A549 (cell line): ENCODE measurements around the gene TMEM92. TPM values are rescaled to one million over a fixed set of nuclear protein-coding genes. Genes with fewer than 3 reads are reported as not detected.

ENCODE experiments used
- ATAC-seq, 2 experiments: fragments of 200-7000 bp in 1 of 2; fragments of >200 bp in 1 of 2; cut with Nextera tagmentation in 1 of 2; cut with Tn5 transposase in 1 of 2; 3 replicates each; pipeline versions ENCODE4 v1.8.0 to v1.9.1; 2018 to 2020; ENCODE audit warnings: mild to moderate bottlenecking in 1 of 2, moderate library complexity in 1 of 2
- CTCF ChIA-PET: fragments of 300-600 bp; sonication (Branson Sonifier 250); formaldehyde crosslinking; extraction: SDS; loops from one replicate; lab custom pipeline; 2021; ENCODE audit warnings: antibody characterized with exemption, inconsistent platforms; lab: Yijun Ruan, JAX
- POLR2A ChIA-PET: fragments of 350-600 bp; formaldehyde crosslinking; extraction: SDS; loops from one replicate; lab custom pipeline; 2021; ENCODE audit warnings: antibody characterized with exemption, inconsistent platforms; lab: Yijun Ruan, JAX
- DNase-seq, 2 experiments: peaks; one replicate each; pipeline versions ENCODE4 v3.0.0 to v3.0.0-alpha.2; 2011 to 2016; ENCODE audit warnings: low read depth in 1 of 2, low spot score in 1 of 2
- FAIRE-seq: peaks from 2 replicates; lab custom pipeline; 2011; peaks lifted over from hg19 to GRCh38; lab: Jason Lieb, UNC
- H3K27ac ChIP-seq, 2 experiments: fragments of >200 bp; sonication (Bioruptor Twin); formaldehyde crosslinking; 3 replicates each; pipeline ENCODE4 v1.5.1; 2016 to 2017
- H3K4me1 ChIP-seq: fragments of >200 bp; sonication (Bioruptor Twin); formaldehyde crosslinking; 3 replicates; pipeline ENCODE4 v1.6.1; 2016
- H3K4me2 ChIP-seq: fragments of >200 bp; sonication (Bioruptor Twin); formaldehyde crosslinking; 3 replicates; pipeline ENCODE4 v1.6.1; 2016
- H3K4me3 ChIP-seq: fragments of >200 bp; sonication (Bioruptor Twin); formaldehyde crosslinking; 3 replicates; pipeline ENCODE4 v1.5.1; 2016
- H3K9me3 ChIP-seq: fragments of >200 bp; sonication (Bioruptor Twin); formaldehyde crosslinking; 3 replicates; pipeline ENCODE4 v1.6.1; 2016
- CBX8 ChIP-seq: fragments of 200-600 bp; sonication (generic); IDR thresholded peaks from 2 replicates; pipeline ENCODE4 v1.6.1; 2016
- CHD2 ChIP-seq: fragments of 150-350 bp; IDR thresholded peaks from 2 replicates; pipeline ENCODE4 v1.6.1; 2014; ENCODE audit warnings: low read length; ENCODE audit not compliant: partially characterized antibody
- FOSB ChIP-seq: fragments of 250-450 bp; sonication (Bioruptor Pico); IDR thresholded peaks from 2 replicates; pipeline ENCODE4 v1.5.0; 2020; ENCODE audit warnings: mild to moderate bottlenecking, moderate library complexity
- HDAC2 ChIP-seq: fragments of 200-600 bp; sonication (generic); IDR thresholded peaks from 2 replicates; pipeline ENCODE4 v1.6.1; 2016
- HOXB5 ChIP-seq: fragments of 250-450 bp; sonication (Bioruptor Pico); IDR thresholded peaks from 2 replicates; pipeline ENCODE4 v1.5.0; 2020; ENCODE audit warnings: mild to moderate bottlenecking, moderate library complexity
- KDM1A ChIP-seq: fragments of 200-600 bp; sonication (generic); IDR thresholded peaks from 2 replicates; pipeline ENCODE4 v1.6.1; 2016; ENCODE audit warnings: low read depth, mild to moderate bottlenecking
- MAZ ChIP-seq: fragments of 150-350 bp; IDR thresholded peaks from 2 replicates; pipeline ENCODE4 v1.6.1; 2014; ENCODE audit warnings: antibody characterized with exemption, low read depth, low read length, borderline replicate concordance
- POLR2AphosphoS2 ChIP-seq: conservative IDR thresholded peaks from 2 replicates; pipeline ENCODE4 v1.6.1; 2012; ENCODE audit warnings: low read length, improper control_type of control experiment, inconsistent platforms
- RAD21 ChIP-seq, 2 experiments: fragments of >200 bp in 1 of 2; sonication (Bioruptor Twin) in 1 of 2; formaldehyde crosslinking in 1 of 2; IDR thresholded peaks in 1 of 2; conservative IDR thresholded peaks in 1 of 2; 2 replicates in 1 of 2; 3 replicates in 1 of 2; pipeline ENCODE4 v1.6.1; 2012 to 2018; ENCODE audit warnings: inconsistent platforms in 1 of 2
- RARB ChIP-seq: fragments of 250-450 bp; sonication (Bioruptor Pico); IDR thresholded peaks from 2 replicates; pipeline ENCODE4 v1.8.0; 2021; ENCODE audit warnings: mild to moderate bottlenecking, moderate library complexity
- ZFP36 ChIP-seq: fragments of 450-650 bp; IDR thresholded peaks from 2 replicates; pipeline ENCODE4 v1.6.1; 2014; ENCODE audit warnings: borderline replicate concordance; ENCODE audit not compliant: partially characterized antibody
- ZSCAN20 ChIP-seq: fragments of 250-450 bp; sonication (Bioruptor Pico); IDR thresholded peaks from 2 replicates; pipeline ENCODE4 v1.8.0; 2022; ENCODE audit warnings: mild to moderate bottlenecking, moderate library complexity
- WGBS: methylation state at CpG from one replicate; pipeline ENCODE4 v1.1.6; 2017; ENCODE audit errors: missing lambda C conversion rate; 5-methylcytosine and 5-hydroxymethylcytosine counted together
- polyA plus RNA-seq, 4 experiments: library from polyadenylated mRNA; depleted of rRNA in 3 of 4; stranded (reverse); fragments of >200 nt; fragmentation: RNase III in 1 of 4; extraction: RNeasy Plus Mini Kit Qiagen cat#74134 plus additional on column Dnase treatment in 1 of 4; gene quantifications; 2 replicates in 3 of 4; 3 replicates in 1 of 4; pipeline ENCODE4 v1.2.3, GENCODE V29; 2011 to 2017
- TF ChIP-seq, protein P1 (sequence below): fragments of 250-450 bp; sonication (Bioruptor Pico); IDR thresholded peaks from 2 replicates; pipeline ENCODE4 v1.5.0; 2021; ENCODE audit warnings: mild to moderate bottlenecking, moderate library complexity, borderline replicate concordance
- TF ChIP-seq, protein P2 (sequence below): fragments of >200 bp; sonication (Bioruptor Twin); formaldehyde crosslinking; IDR thresholded peaks from 3 replicates; pipeline ENCODE4 v1.6.1; 2016
- TF ChIP-seq, protein P3 (sequence below): fragments of 250-450 bp; sonication (Bioruptor Pico); IDR thresholded peaks from 2 replicates; pipeline ENCODE4 v1.5.0; 2020; ENCODE audit warnings: low read depth, mild to moderate bottlenecking, moderate library complexity
- TF ChIP-seq, protein P4 (sequence below): fragments of >200 bp; sonication (Bioruptor Twin); formaldehyde crosslinking; IDR thresholded peaks from 3 replicates; pipeline ENCODE4 v1.5.1; 2016
- TF ChIP-seq, protein P5 (sequence below): IDR thresholded peaks from 2 replicates; pipeline ENCODE4 v1.6.1; 2012

The TMEM92 gene
- polyA plus RNA-seq, 2 of the 4 experiments (the other 2 are of a cell fraction) = 10.3 to 27.5 TPM

DNA sequence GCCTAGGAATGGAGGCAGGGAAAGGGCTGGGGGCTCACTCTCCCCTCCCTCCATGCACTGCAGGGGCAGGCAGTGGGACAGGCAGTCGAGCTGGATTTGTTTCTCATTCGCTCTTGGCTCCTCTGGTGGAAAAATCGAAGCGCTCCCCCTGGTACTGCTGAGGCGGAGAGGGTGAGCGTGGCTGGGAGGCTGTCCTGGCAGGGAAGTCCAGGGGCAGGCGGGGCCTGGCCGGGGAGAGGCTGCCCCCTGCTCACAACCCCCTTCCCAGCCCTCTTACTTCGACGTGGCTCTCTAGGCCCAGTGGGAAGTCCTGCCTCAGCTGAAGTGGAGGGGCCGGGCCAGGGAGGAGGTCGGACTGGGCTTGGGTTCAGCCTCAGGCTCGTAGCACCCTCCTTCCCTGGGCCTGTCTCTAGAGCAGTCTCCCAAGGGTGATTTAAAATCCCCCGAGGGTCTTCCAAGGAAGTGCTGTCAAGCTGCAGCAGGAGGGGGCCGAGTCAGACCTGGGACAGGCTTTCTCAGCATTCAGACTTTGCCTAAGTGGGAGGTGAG, 16.5 kb upstream of the TMEM92 start:
- FAIRE-seq = no peak

DNA sequence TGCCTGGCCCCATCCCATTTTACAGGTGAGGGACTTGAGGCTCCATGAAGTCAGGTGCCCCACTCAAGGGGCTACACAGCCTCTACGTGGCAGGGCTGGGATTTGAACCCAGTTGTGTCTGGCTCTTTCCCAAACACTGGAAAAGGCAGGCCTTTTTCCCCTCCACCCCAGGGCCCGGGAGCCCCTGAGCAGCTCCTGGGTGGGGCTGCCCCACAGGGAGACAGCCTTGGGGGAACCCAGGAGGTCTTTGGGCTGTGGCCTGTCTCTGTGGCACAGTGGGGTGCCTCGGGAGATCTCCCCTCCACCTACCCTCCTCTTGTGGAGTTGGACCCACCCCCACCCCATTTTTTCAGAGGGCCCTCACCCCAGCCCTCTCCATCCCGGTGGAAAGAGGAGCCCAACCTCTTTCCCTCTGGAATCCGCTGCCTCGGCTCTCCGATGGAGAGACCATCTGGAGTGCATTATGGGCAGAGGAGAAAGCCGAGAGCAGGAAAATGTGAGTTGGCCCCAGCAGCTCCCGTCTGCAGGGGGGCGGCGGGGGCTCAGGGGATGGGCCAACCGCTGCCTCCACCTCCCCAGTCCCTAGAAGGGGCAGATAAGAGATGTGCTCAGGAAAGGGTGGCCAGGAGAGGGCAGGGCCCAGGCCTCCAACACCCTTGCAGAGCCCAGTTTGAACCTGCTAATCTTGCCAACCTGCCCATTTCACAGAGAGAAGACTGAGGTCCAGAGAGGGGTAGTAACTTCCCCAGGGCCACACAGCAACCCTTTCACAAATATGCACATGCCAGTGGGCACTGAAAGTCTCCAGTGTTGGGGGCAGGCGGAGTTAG, 15.4 kb upstream of the TMEM92 start:
- POLR2A ChIA-PET = interaction anchor here (0.6 kb wide), 1 partner anchor 59 kb away, joined by 4 read pairs; no protein-coding TSS in a partner anchor
- 74% methylated on average over 11 of the region's 13 CpGs for WGBS
- H3K27ac ChIP-seq = no peak overlapping the region; a peak in 1 of 6 replicates
- CTCF ChIA-PET = interaction anchor here (0.9 to 28.0 kb wide), 5 partner anchors 11 to 89 kb away, joined by 3 to 1255 read pairs (median 4); partner anchors contain the start of gene COL1A1
- H3K4me3 ChIP-seq = no peak overlapping the region
- H3K9me3 ChIP-seq = no peaks in the 10 kb centered on the region
- peak; percentile 82; the same call in 1 of the 2 replicates for TF ChIP-seq KDM1A
- TF ChIP-seq, protein P1, sequence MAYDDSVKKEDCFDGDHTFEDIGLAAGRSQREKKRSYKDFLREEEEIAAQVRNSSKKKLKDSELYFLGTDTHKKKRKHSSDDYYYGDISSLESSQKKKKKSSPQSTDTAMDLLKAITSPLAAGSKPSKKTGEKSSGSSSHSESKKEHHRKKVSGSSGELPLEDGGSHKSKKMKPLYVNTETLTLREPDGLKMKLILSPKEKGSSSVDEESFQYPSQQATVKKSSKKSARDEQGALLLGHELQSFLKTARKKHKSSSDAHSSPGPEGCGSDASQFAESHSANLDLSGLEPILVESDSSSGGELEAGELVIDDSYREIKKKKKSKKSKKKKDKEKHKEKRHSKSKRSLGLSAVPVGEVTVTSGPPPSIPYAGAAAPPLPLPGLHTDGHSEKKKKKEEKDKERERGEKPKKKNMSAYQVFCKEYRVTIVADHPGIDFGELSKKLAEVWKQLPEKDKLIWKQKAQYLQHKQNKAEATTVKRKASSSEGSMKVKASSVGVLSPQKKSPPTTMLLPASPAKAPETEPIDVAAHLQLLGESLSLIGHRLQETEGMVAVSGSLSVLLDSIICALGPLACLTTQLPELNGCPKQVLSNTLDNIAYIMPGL (CRISPR knock-in tag) = no peak
- peak; percentile 29 for TF ChIP-seq ZFP36
- TF ChIP-seq, all 56 proteins: peak for 2
- FAIRE-seq (no peak), ATAC-seq (no peak), DNase-seq (no peak)
- no peak overlapping the region for H3K4me2 ChIP-seq
- H3K4me1 ChIP-seq = 0 out of 3 replicates have a peak, but pooled peaks cover 3% of the 10 kb centered on the region

More for the DNA sequence above, 16.5 kb upstream of the TMEM92 start:
- ChIA-PET POLR2A (no interaction called here), CTCF (interaction anchor here (0.6 to 28.0 kb wide), 9 partner anchors 9 to 88 kb away, joined by 3 to 1255 read pairs (median 4); partner anchors contain the start of genes COL1A1 and TMEM92)
- no peaks in the 10 kb centered on the region for H3K9me3 ChIP-seq
- TF ChIP-seq RAD21 (conservative IDR thresholded peaks at IDR 0.05 in 1 of 2, IDR thresholded peaks at IDR 0.05 in 1 of 2) (no peak), HOXB5 (CRISPR knock-in tag) (no peak), ZSCAN20 (no peak), CHD2 (no peak), POLR2AphosphoS2 (no peak), FOSB (no peak)
- TF ChIP-seq, protein P2, sequence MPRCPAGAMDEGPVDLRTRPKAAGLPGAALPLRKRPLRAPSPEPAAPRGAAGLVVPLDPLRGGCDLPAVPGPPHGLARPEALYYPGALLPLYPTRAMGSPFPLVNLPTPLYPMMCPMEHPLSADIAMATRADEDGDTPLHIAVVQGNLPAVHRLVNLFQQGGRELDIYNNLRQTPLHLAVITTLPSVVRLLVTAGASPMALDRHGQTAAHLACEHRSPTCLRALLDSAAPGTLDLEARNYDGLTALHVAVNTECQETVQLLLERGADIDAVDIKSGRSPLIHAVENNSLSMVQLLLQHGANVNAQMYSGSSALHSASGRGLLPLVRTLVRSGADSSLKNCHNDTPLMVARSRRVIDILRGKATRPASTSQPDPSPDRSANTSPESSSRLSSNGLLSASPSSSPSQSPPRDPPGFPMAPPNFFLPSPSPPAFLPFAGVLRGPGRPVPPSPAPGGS = no peak
- TF ChIP-seq, protein P3, sequence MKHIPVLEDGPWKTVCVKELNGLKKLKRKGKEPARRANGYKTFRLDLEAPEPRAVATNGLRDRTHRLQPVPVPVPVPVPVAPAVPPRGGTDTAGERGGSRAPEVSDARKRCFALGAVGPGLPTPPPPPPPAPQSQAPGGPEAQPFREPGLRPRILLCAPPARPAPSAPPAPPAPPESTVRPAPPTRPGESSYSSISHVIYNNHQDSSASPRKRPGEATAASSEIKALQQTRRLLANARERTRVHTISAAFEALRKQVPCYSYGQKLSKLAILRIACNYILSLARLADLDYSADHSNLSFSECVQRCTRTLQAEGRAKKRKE (CRISPR knock-in tag) = no peak
- DNase-seq = no peak
- H3K4me2 ChIP-seq = no peak overlapping the region
- ATAC-seq = peak in 1 of 2 experiments; percentile 11; a peak in 2 of 6 replicates
- 81% methylated on average over 15 of the region's 15 CpGs for WGBS
- no peak overlapping the region for H3K4me3 ChIP-seq
- 0 out of 3 replicates have a peak, but pooled peaks cover 3% of the 10 kb centered on the region for H3K4me1 ChIP-seq
- peak overlapping the region in 1 of 2 experiments; percentile 2; a peak in 1 of 6 replicates for H3K27ac ChIP-seq

DNA sequence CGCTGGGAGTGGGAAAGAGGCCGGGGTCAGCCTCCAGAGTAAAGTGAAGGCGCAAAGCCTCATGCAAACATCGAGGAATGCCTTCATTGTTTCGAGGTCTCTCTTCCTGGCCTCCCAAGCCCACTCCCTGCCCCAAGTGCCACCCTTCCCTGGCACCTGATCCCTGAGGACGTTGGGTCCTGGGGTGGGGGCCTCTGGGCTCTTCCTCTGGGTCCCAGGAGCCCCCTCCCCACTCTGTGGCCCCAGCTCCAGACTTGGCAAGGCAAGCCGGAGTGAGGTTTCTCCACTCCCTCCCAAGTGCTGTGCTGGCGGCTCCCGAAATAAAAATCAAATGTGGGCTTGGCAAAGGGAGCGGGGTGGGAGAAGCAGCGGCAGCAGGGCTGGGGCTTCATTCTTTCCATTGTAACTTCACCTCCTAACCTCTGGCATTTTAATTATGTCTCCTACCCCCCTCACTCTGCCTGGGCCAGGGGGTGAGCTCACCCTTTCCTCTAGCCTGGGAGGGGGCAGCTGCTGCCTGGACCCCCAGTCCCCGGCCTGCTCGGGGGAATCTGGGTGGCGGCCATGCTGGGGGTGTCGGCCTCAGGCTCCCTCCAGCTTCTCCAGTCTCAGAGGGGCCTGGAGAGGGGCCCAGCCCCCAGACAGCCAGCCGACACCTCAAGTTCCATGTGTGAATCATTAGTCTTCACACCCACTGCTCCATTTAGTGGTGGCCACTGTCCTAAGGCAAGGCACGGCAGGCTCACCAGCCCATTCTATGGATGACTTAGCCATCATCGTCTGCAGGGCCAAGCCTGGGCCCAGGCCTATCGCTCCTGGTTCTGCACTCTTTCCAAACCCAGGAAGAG, 14.6 kb upstream of the TMEM92 start:
- ATAC-seq (no peak), FAIRE-seq (no peak), DNase-seq (no peak)
- no peaks in the 10 kb centered on the region for H3K9me3 ChIP-seq
- H3K27ac ChIP-seq = no peak overlapping the region
- 86% methylated on average over 19 of the region's 19 CpGs for WGBS
- 0 out of 3 replicates have a peak, but pooled peaks cover 3% of the 10 kb centered on the region for H3K4me1 ChIP-seq
- ChIA-PET POLR2A (no interaction called here), CTCF (interaction anchor here (0.9 to 41.2 kb wide), 5 partner anchors 10 to 45 kb away, joined by 4 to 1256 read pairs (median 11); partner anchors contain the start of gene COL1A1)
- no peak overlapping the region for H3K4me3 ChIP-seq
- no peak overlapping the region for H3K4me2 ChIP-seq
- TF ChIP-seq MAZ = no peak
- no peak for TF ChIP-seq CBX8
- TF ChIP-seq, protein P4, sequence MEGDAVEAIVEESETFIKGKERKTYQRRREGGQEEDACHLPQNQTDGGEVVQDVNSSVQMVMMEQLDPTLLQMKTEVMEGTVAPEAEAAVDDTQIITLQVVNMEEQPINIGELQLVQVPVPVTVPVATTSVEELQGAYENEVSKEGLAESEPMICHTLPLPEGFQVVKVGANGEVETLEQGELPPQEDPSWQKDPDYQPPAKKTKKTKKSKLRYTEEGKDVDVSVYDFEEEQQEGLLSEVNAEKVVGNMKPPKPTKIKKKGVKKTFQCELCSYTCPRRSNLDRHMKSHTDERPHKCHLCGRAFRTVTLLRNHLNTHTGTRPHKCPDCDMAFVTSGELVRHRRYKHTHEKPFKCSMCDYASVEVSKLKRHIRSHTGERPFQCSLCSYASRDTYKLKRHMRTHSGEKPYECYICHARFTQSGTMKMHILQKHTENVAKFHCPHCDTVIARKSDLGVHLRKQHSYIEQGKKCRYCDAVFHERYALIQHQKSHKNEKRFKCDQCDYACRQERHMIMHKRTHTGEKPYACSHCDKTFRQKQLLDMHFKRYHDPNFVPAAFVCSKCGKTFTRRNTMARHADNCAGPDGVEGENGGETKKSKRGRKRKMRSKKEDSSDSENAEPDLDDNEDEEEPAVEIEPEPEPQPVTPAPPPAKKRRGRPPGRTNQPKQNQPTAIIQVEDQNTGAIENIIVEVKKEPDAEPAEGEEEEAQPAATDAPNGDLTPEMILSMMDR = no peak
- no peak for TF ChIP-seq HDAC2
- TF ChIP-seq RARB = no peak
- no peak for TF ChIP-seq KDM1A
- TF ChIP-seq, protein P5, sequence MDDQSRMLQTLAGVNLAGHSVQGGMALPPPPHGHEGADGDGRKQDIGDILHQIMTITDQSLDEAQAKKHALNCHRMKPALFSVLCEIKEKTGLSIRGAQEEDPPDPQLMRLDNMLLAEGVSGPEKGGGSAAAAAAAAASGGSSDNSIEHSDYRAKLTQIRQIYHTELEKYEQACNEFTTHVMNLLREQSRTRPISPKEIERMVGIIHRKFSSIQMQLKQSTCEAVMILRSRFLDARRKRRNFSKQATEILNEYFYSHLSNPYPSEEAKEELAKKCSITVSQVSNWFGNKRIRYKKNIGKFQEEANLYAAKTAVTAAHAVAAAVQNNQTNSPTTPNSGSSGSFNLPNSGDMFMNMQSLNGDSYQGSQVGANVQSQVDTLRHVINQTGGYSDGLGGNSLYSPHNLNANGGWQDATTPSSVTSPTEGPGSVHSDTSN = no peak
